ENCODE measurements around the gene MYO18A.
"Not testable (repeated sequence)": the region's sequence is repeated elsewhere in the genome, so short reads cannot be mapped to it uniquely, and the experiment has no call there.

MYO18A gene

GRCh38 chr17:29108823-29109476 lies 71.2 kb downstream of the MYO18A start:
- DNase-seq (ENCODE audit: low read depth in 2 of 2), result no peak

- no peak for DNase-seq (ENCODE audit: low read depth in 2 of 2)
Observed at GRCh38 chr17:29107933-29108822, 72.0 kb downstream of the MYO18A start.

GRCh38 chr17:29107084-29107483 lies 73.1 kb downstream of the MYO18A start:
- no peak for DNase-seq (ENCODE audit: low read depth in 2 of 2)

- DNase-seq (ENCODE audit: low read depth in 2 of 2), result no peak
Observed at GRCh38 chr17:29103341-29103740, 76.9 kb downstream of the MYO18A start.

- no peak for DNase-seq (ENCODE audit: low read depth in 2 of 2)
Observed at GRCh38 chr17:29102741-29103181, 77.4 kb downstream of the MYO18A start.

GRCh38 chr17:29102046-29102445 lies 78.2 kb downstream of the MYO18A start:
- no peak for DNase-seq (ENCODE audit: low read depth in 2 of 2)

- no peak for DNase-seq (ENCODE audit: low read depth in 2 of 2)
Observed at GRCh38 chr17:29100296-29100695, 79.9 kb downstream of the MYO18A start.

GRCh38 chr17:29099527-29099926 lies 80.7 kb downstream of the MYO18A start:
- no peak for DNase-seq (ENCODE audit: low read depth in 2 of 2)

GRCh38 chr17:29096094-29096493 lies 84.1 kb downstream of the MYO18A start:
- no peak for DNase-seq (ENCODE audit: low read depth in 2 of 2)

- no peak for DNase-seq (ENCODE audit: low read depth in 2 of 2)
Observed at GRCh38 chr17:29095439-29095838, 84.8 kb downstream of the MYO18A start.

GRCh38 chr17:29094101-29094708 lies 86.0 kb downstream of the MYO18A start:
- DNase-seq (ENCODE audit: low read depth in 2 of 2), result no peak

- no peak for DNase-seq (ENCODE audit: low read depth in 2 of 2)
Observed at GRCh38 chr17:29093090-29093871, 86.9 kb downstream of the MYO18A start.

GRCh38 chr17:29091606-29092289 lies 88.5 kb downstream of the MYO18A start:
- no peak for DNase-seq (ENCODE audit: low read depth in 2 of 2)

GRCh38 chr17:29090750-29091605 lies 89.2 kb downstream of the MYO18A start:
- no peak for DNase-seq (ENCODE audit: low read depth in 2 of 2)

- no peak for DNase-seq (ENCODE audit: low read depth in 2 of 2)
Observed at GRCh38 chr17:29090108-29090507, 90.1 kb downstream of the MYO18A start.

- no peak for DNase-seq (ENCODE audit: low read depth in 2 of 2)
Observed at GRCh38 chr17:29089601-29090044, 90.6 kb downstream of the MYO18A start.

GRCh38 chr17:29088782-29089181 lies 91.4 kb downstream of the MYO18A start:
- DNase-seq (ENCODE audit: low read depth in 2 of 2), result not testable (repeated sequence)

- DNase-seq (ENCODE audit: low read depth in 2 of 2), result no peak
Observed at GRCh38 chr17:29086628-29087332, 93.4 kb downstream of the MYO18A start.

GRCh38 chr17:29085223-29085622 lies 95.0 kb downstream of the MYO18A start:
- DNase-seq (ENCODE audit: low read depth in 2 of 2), result no peak

Data from stimulated activated CD4-positive, alpha-beta T cell treated with anti-CD3 and anti-CD28 coated beads, Interleukin-1b, Interleukin-23, amount 100 ng/mL, for 4 hours (primary cell).